D721Med (cell line): Measurements from ENCODE around the gene FAM114A2.

Source experiments
- DNase-seq: peaks from one replicate; pipeline ENCODE4 v3.0.0; 2011; ENCODE audit warnings: low spot score; ENCODE audit not compliant: insufficient read length
- FAIRE-seq: peaks from 2 replicates; lab custom pipeline; 2011; peaks lifted over from hg19 to GRCh38; lab: Jason Lieb, UNC
- CTCF ChIP-seq: IDR thresholded peaks from 2 replicates; pipeline ENCODE4 v1.5.1; 2012; ENCODE audit warnings: mild to moderate bottlenecking, control low read depth; ENCODE audit not compliant: insufficient read depth; ENCODE audit errors: missing control alignments

Gene FAM114A2

DNA sequence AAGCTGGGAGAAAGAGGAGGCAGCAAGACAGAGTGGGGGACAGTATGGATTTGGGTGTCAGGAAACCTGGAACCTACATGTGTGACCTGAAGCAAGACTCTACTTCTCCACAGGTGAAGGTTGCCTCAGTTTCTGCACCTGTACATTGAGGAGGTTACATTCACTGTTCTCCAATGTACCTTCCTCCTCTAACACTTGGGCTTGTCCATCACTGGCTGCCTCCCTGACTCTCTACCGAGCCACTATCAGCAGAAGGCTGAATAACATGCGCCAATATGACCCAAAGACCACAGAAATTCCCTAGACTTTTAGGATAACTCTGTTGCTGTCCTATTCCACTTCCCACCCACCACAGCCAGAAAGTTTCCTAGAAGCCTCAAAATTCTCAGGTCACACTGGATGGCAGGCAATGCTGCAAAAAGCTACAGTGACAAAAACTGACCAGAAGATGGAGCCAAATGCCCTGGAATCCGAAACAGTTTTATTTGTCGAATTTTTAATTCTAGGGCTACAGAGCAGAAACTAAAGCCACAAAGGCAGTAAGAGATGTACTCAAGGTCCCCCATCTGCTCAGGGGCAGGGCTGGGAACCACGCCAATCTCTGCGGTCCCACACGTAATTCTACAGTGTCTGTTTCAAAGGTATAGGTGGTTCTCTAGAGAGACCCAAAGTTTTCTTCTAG, 64.4 kb downstream of the FAM114A2 start:
- DNase-seq, result no peak
- no peak for FAIRE-seq

GRCh38 chr5:153972240-153972639, 66.5 kb downstream of the FAM114A2 start:
- TF ChIP-seq CTCF, result no peak
- DNase-seq, result no peak
- no peak for FAIRE-seq

More for the DNA sequence above, 64.4 kb downstream of the FAM114A2 start:
- peak; percentile 79 for TF ChIP-seq CTCF

DNA sequence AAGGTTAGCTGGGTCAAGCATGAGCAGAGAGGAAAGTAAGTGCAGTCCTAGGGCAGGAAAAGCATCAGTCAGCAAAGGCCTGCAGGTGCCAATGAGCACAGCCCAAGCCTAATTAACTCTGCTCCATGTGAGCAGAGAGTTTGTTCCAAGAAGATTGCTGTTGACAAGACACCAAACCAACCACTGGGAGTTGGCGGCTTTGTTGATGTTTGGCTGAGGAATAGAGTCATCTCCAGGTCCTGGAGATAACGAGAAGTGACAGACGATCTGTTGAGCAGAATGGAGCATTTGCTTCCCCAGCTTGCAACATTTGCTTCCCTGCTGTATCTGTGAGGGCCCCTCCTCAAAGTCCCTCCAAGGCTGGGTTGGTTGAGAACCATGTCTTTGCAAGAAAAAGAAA, 68.2 kb downstream of the FAM114A2 start:
- FAIRE-seq, result no peak
- DNase-seq, result no peak
- no peak for TF ChIP-seq CTCF

DNA sequence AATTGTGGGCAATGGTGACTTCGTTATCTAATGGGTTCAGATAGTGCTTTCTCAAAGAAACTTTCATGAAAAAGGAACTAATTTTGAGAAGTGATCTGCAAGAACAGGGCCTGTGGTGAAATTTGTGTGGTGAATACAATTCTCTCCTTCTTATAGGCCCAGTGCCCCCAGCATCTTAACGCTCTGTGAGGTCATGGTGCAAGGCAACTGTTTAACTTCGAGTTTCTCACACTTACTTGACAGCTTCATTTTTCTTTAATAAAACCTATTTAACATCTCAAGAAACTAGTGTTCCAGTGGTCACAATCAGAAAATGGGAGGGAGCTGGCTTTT, 69.2 kb downstream of the FAM114A2 start:
- FAIRE-seq (no peak), DNase-seq (no peak)
- no peak for TF ChIP-seq CTCF

DNA sequence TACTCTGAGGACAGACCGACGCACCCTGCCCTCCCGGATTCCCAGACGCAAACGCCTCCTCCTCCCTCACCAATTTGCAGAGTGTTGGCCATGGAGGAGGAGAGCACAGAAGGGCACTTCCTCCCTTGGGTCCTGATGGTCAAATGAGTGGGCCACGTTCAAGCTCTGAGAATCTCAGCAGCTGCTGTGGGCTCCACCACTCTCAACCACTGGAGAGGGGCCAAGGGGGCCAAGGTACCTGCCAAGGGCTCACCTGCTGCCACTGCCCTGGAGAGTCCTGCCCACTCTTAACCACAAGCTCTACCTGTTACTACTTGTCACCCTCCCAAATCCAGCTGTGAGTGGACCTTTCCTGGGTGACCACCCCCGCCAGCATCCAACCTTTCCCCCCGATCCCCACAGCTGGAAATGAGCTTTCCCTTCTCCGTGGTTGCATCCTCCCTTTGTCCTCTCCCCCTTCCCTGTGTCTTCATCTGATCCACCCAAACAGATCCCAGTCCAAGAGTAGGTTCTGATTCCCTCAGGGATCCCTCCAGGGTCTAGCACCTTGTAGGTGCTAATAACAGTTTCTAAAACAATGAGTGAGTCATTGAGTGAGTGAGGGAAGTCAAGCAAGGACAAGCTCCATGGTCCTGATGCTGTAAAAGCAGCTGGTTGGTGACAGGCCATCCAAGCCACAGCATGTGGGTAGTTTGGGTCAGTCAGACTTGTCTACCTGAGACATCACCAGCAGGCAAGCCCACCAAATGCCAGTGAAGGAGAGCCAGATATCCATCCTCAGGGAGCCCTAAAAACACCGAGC, 69.7 kb downstream of the FAM114A2 start:
- FAIRE-seq, result no peak

GRCh38 chr5:153964880-153965645, 73.6 kb downstream of the FAM114A2 start:
- DNase-seq, result peak; percentile 65
- FAIRE-seq, result peak; percentile 58
- TF ChIP-seq CTCF, result peak; percentile 98

More for the DNA sequence above, 69.7 kb downstream of the FAM114A2 start:
- no peak for DNase-seq
- TF ChIP-seq CTCF, result no peak
